ENCODE results near the gene PRDM10. TPM values are rescaled to one million over a fixed set of nuclear protein-coding genes. Genes with fewer than 3 reads are reported as not detected.

PRDM10 gene
- polyA plus RNA-seq, 1 donor from 2014 or later = 13.7 TPM

DNA sequence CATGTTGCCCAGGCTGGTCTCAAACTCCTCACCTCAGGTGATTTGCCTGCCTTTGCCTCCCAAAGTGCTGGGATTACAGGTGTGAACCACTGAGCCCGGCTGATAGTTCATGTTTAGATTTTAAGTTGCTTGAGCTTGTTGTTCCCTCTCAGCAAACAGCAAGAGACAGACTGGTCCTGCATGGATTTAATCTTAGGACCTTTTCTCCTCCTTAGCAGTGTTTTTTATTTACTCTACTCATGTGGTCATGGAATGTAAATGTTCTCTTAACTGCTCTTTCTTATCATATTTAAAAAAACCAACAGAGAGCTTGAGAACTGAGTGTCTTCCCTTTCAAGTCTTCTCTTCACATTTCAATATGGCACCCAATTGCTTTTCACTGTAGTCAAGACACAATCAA is 22.7 kb upstream of the PRDM10 start:
- Histone ChIP-seq H3K27me3 (ENCODE audit: insufficient read depth, low read depth, low read length) (no peaks in the 10 kb centered on the region), H3F3A (ENCODE audit: insufficient read depth, low read length, poor library complexity, severe bottlenecking) (no peaks in the 10 kb centered on the region), H3K4me2 (ENCODE audit: low read length) (no peak overlapping the region), H3K9me3 (ENCODE audit: low read length) (no peaks in the 10 kb centered on the region), H3K4me3 (ENCODE audit: low read length) (no peak overlapping the region), H3K27ac (ENCODE audit: low read length) (no peak overlapping the region), H4K20me1 (ENCODE audit: insufficient read depth) (no peaks in the 10 kb centered on the region), H3K36me3 (ENCODE audit: insufficient read depth, low read length) (no peaks in the 10 kb centered on the region), H3K79me2 (replicated peaks; ENCODE audit: insufficient read depth, low read length) (no peaks in the 10 kb centered on the region), H3K9ac (ENCODE audit: low read length) (no peak overlapping the region), H3K9me2 (ENCODE audit: insufficient read depth, low read length) (no peaks in the 10 kb centered on the region), H2AFZ (ENCODE audit: low read depth, low read length) (no peak overlapping the region)
- TF ChIP-seq RAD21 (conservative IDR thresholded peaks at IDR 0.05) = no peak
- TF ChIP-seq EZH2 (IDR thresholded peaks at IDR 0.05; ENCODE audit: borderline replicate concordance, insufficient read depth, low read length, poor library complexity, severe bottlenecking) = no peak
- TF ChIP-seq, protein P1, sequence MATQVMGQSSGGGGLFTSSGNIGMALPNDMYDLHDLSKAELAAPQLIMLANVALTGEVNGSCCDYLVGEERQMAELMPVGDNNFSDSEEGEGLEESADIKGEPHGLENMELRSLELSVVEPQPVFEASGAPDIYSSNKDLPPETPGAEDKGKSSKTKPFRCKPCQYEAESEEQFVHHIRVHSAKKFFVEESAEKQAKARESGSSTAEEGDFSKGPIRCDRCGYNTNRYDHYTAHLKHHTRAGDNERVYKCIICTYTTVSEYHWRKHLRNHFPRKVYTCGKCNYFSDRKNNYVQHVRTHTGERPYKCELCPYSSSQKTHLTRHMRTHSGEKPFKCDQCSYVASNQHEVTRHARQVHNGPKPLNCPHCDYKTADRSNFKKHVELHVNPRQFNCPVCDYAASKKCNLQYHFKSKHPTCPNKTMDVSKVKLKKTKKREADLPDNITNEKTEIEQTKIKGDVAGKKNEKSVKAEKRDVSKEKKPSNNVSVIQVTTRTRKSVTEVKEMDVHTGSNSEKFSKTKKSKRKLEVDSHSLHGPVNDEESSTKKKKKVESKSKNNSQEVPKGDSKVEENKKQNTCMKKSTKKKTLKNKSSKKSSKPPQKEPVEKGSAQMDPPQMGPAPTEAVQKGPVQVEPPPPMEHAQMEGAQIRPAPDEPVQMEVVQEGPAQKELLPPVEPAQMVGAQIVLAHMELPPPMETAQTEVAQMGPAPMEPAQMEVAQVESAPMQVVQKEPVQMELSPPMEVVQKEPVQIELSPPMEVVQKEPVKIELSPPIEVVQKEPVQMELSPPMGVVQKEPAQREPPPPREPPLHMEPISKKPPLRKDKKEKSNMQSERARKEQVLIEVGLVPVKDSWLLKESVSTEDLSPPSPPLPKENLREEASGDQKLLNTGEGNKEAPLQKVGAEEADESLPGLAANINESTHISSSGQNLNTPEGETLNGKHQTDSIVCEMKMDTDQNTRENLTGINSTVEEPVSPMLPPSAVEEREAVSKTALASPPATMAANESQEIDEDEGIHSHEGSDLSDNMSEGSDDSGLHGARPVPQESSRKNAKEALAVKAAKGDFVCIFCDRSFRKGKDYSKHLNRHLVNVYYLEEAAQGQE (IDR thresholded peaks at IDR 0.05; ENCODE audit: borderline replicate concordance) = no peak

GRCh38 chr11:130024361-130024760 is 21.7 kb upstream of the PRDM10 start:
- H3K27me3 ChIP-seq (ENCODE audit: insufficient read depth, low read depth, low read length) = no peaks in the 10 kb centered on the region
- no peak overlapping the region for H3K27ac ChIP-seq (ENCODE audit: low read length)
- no peak overlapping the region for H2AFZ ChIP-seq (ENCODE audit: low read depth, low read length)
- TF ChIP-seq MXI1 (conservative IDR thresholded peaks at IDR 0.05; ENCODE audit: poor library complexity, severe bottlenecking) = no peak
- TF ChIP-seq TAF1 (IDR thresholded peaks at IDR 0.05; ENCODE audit: low read depth) = no peak
- TF ChIP-seq, protein P1 (IDR thresholded peaks at IDR 0.05; ENCODE audit: borderline replicate concordance) = no peak
- TF ChIP-seq EP300 (conservative IDR thresholded peaks at IDR 0.05; ENCODE audit: poor library complexity, severe bottlenecking) = no peak
- H3K9me3 ChIP-seq (ENCODE audit: low read length) = no peaks in the 10 kb centered on the region
- H3K9me2 ChIP-seq (ENCODE audit: insufficient read depth, low read length) = no peaks in the 10 kb centered on the region
- H3K4me2 ChIP-seq (ENCODE audit: low read length) = no peak overlapping the region
- H4K20me1 ChIP-seq (ENCODE audit: insufficient read depth) = no peaks in the 10 kb centered on the region
- H3F3A ChIP-seq (ENCODE audit: insufficient read depth, low read length, poor library complexity, severe bottlenecking) = no peaks in the 10 kb centered on the region
- no peaks in the 10 kb centered on the region for H3K79me2 ChIP-seq (replicated peaks; ENCODE audit: insufficient read depth, low read length)
- no peaks in the 10 kb centered on the region for H3K36me3 ChIP-seq (ENCODE audit: insufficient read depth, low read length)
- no peak overlapping the region for H3K9ac ChIP-seq (ENCODE audit: low read length)
- H3K4me3 ChIP-seq (ENCODE audit: low read length) = no peak overlapping the region

- no peak overlapping the region for H3K27ac ChIP-seq (ENCODE audit: low read length)
- TF ChIP-seq, protein P2, sequence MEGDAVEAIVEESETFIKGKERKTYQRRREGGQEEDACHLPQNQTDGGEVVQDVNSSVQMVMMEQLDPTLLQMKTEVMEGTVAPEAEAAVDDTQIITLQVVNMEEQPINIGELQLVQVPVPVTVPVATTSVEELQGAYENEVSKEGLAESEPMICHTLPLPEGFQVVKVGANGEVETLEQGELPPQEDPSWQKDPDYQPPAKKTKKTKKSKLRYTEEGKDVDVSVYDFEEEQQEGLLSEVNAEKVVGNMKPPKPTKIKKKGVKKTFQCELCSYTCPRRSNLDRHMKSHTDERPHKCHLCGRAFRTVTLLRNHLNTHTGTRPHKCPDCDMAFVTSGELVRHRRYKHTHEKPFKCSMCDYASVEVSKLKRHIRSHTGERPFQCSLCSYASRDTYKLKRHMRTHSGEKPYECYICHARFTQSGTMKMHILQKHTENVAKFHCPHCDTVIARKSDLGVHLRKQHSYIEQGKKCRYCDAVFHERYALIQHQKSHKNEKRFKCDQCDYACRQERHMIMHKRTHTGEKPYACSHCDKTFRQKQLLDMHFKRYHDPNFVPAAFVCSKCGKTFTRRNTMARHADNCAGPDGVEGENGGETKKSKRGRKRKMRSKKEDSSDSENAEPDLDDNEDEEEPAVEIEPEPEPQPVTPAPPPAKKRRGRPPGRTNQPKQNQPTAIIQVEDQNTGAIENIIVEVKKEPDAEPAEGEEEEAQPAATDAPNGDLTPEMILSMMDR (IDR thresholded peaks at IDR 0.05; ENCODE audit: poor library complexity, severe bottlenecking) = no peak
- TF ChIP-seq SMC3 (conservative IDR thresholded peaks at IDR 0.05; ENCODE audit: poor library complexity) = no peak
- no peak for TF ChIP-seq TAF1 (IDR thresholded peaks at IDR 0.05; ENCODE audit: low read depth)
- TF ChIP-seq, protein P1 (IDR thresholded peaks at IDR 0.05; ENCODE audit: borderline replicate concordance) = no peak
- TF ChIP-seq RAD21 (conservative IDR thresholded peaks at IDR 0.05) = no peak
- no peak for TF ChIP-seq MXI1 (conservative IDR thresholded peaks at IDR 0.05; ENCODE audit: poor library complexity, severe bottlenecking)
- TF ChIP-seq EP300 (conservative IDR thresholded peaks at IDR 0.05; ENCODE audit: poor library complexity, severe bottlenecking) = no peak
- TF ChIP-seq POLR2AphosphoS5 (IDR thresholded peaks at IDR 0.05) = no peak
- no peak for TF ChIP-seq EZH2 (IDR thresholded peaks at IDR 0.05; ENCODE audit: borderline replicate concordance, insufficient read depth, low read length, poor library complexity, severe bottlenecking)
- H3K9ac ChIP-seq (ENCODE audit: low read length) = no peak overlapping the region
- no peaks in the 10 kb centered on the region for H3K79me2 ChIP-seq (replicated peaks; ENCODE audit: insufficient read depth, low read length)
- no peaks in the 10 kb centered on the region for H3K27me3 ChIP-seq (ENCODE audit: insufficient read depth, low read depth, low read length)
- no peak overlapping the region for H3K4me2 ChIP-seq (ENCODE audit: low read length)
- no peaks in the 10 kb centered on the region for H3K9me3 ChIP-seq (ENCODE audit: low read length)
- no peaks in the 10 kb centered on the region for H4K20me1 ChIP-seq (ENCODE audit: insufficient read depth)
- H3K9me2 ChIP-seq (ENCODE audit: insufficient read depth, low read length) = no peaks in the 10 kb centered on the region
- no peak overlapping the region for H2AFZ ChIP-seq (ENCODE audit: low read depth, low read length)
- no peaks in the 10 kb centered on the region for H3F3A ChIP-seq (ENCODE audit: insufficient read depth, low read length, poor library complexity, severe bottlenecking)
- H3K4me3 ChIP-seq (ENCODE audit: low read length) = no peak overlapping the region
- no peaks in the 10 kb centered on the region for H3K36me3 ChIP-seq (ENCODE audit: insufficient read depth, low read length)
Measured at GRCh38 chr11:130023204-130023603, 20.6 kb upstream of the PRDM10 start.
